GM12801 (cell line): Measurements from ENCODE around the gene GET3.

Experiments
- TF ChIP-seq, protein P1 (sequence below): IDR thresholded peaks from one replicate; pipeline ENCODE4 v1.5.1; 2011; ENCODE audit warnings: control low read depth; ENCODE audit not compliant: insufficient read length; ENCODE audit errors: extremely low read depth

The GET3 gene

DNA sequence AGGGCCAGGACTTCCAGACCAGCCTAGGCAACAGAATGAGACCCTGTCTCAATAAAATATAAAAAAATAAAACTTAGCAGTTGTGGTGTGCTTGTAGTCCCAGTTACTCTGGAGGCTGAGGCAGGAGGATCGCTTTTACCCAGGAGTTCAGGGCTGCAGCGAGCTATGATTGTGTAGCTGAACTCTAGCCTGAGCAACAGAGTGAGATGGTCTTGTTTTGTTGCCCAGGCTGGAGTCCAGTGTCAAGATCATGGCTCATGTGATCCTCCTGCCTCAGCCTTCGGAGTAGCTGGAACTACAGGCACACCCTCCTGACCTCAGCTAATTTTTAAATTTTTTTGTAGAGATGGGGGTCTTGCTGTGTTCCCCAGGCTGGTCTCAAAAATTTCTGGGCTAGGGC lies 49.7 kb downstream of the GET3 start:
- TF ChIP-seq, protein P1, sequence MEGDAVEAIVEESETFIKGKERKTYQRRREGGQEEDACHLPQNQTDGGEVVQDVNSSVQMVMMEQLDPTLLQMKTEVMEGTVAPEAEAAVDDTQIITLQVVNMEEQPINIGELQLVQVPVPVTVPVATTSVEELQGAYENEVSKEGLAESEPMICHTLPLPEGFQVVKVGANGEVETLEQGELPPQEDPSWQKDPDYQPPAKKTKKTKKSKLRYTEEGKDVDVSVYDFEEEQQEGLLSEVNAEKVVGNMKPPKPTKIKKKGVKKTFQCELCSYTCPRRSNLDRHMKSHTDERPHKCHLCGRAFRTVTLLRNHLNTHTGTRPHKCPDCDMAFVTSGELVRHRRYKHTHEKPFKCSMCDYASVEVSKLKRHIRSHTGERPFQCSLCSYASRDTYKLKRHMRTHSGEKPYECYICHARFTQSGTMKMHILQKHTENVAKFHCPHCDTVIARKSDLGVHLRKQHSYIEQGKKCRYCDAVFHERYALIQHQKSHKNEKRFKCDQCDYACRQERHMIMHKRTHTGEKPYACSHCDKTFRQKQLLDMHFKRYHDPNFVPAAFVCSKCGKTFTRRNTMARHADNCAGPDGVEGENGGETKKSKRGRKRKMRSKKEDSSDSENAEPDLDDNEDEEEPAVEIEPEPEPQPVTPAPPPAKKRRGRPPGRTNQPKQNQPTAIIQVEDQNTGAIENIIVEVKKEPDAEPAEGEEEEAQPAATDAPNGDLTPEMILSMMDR = no peak

DNA sequence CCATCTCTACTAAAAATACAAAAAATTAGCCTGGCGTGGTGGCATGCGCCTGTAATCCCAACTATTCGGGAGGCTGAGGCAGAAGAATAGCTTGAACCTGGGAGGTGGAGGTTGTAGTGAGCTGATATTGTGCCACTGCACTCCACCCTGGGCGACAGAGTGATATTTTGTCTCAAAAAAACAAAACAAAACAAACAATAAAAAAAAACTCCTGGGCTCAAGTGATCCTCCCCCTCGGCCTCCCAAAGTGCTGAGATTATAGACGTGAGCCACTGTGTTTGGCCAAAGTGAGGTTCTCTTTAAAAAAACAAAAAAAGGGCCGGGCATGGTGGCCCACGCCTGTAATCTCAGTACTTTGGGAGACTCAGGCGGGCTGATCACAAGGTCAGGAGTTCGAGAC lies 50.2 kb downstream of the GET3 start:
- TF ChIP-seq, protein P1 = no peak

DNA sequence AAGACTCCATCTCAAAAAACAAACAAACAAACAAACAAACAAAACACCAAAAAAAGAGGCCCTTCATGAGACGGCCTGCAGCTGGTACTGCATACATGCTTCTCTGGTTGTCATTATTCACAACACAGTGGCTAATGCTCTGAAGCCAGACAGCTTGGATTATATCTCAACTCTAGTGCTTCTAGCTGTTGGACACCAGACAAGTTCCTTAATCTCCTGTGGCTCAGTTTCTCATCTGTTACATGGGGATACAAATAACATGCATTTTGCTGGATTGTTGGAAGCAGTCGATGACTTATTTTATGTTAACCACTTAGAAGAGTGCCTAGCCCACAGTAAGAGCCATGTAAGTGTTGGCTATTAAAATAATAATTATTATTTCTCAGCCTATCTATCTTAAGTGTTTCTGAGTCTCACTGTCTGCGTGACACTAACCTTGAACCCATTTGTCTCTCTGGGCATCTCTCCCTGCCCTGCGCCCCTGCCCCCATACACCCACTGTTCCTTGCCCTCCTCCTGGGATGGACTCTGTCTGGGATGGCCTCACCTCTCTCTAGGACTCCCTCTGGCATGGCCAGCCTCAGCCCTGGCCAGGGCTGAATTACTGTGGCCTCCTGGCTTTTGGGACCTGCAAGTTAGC lies 50.9 kb downstream of the GET3 start:
- TF ChIP-seq, protein P1 = no peak

- TF ChIP-seq, protein P1 = no peak
These were observed 51.4 kb downstream of the GET3 start for GRCh38 chr19:12788682-12789097.

DNA sequence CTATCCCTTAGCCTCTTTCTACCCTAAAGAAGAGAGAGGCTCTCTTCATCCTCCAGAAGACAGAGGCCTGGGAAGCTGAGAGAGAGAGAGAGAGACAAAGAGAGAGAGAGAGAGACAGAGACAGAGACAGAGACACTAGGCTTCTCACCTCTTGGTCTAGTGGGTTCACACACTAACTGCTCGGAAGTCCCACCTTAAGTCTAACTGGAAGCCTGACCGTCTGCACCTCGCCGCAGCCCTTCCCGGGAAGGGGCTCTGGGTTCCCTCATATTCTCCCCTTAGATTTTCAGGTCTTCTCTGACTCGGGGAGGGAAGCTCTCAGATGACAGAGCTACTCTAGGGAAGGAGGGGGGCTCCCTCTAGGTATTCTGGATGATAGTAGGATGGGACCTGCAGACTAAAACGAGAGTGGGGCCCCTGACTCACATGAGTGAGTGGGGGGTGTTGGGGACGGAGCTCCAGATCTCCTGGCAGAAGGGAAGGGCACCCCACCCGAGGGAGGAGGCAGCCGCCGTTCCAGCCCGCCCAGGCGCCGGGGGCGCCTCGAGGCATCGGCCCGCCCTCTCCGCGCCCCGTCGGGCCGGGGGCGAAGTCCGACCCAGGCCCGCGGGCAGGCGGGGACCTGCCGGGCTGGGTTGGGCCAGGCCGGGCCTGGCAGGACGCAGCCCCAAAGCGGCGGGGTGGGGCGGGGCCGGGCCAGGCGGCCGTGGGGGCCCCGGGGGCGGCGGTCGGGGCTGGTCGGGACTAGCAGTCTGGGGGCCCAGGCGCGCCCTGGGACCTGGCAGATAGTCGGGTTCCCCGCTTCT lies 52.0 kb downstream of the GET3 start:
- TF ChIP-seq, protein P1 = no peak

DNA sequence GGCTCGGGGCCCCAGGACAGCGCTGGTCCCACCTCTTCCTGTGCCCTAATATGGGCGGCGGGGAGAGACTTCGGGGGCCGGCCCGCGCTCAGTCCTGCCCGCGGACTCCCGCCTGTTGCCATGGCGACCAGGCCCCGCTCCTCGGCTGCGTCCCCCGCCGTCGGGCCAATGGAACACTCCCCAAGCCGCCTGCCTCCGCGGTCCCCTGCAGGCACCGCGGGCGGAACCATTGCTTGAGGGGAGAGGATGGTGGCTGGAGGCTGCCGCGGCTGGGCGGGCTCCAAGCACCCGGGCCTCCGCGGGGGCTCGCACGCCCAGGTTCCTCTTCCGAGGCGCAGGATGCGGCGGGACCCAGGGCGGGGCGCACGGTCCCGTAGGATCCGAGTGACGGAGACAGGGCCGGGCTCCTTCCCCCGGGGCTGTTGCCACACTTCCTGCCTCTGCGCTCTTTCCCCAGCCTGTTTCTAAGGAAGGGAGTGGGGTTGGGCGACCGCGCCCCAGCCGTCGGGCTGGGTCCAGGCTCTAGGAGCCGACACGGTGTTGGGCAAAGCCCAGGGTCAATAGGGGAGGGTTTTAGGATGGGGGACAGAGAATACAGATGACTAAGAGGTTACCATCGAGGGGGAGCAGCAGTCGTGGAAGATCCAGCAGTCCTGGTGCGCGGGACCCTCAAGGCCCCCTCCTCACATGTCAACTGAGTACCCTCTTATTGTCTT lies 52.8 kb downstream of the GET3 start:
- TF ChIP-seq, protein P1 = no peak

DNA sequence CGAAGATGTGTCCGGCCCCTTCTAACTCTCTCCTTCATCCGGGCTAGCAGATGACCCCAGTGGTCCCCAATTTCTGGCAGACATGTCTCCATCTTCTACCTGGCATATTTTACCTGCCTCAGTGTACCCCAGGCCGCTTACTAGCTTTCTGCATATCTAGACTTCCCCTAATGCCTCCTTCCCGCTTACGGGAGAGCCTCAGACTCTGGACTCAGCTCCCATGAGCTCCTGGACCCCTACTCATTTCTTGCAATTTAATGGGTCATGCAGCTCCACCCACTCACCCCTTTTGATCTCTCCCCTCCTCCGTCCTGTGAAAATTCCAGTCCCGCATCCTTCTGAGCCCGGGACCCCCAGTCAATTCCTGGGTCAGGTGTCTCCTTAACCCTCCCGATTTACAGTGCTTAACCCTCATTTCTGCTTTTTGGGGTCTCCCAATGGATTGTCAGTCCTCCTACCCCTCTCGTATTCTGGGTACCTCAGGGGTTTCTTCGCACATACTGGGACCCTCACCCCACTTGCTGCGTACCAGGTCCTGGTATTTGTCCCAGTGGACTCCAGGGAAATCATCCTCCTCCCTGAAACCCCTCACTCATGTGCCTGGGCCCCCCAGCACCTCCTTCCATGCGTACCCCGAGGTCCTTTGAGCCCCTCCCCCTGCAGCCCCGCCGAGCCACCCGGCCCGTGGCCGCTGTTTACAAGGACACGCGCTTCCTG lies 53.5 kb downstream of the GET3 start:
- TF ChIP-seq, protein P1 = no peak
